BE2C (cell line): Measurements from ENCODE around the gene TNNI2.
"Not testable (repeated sequence)": the region's sequence is repeated elsewhere in the genome, so short reads cannot be mapped to it uniquely, and the experiment has no call there.

Experiments used
- DNase-seq: peaks from one replicate; pipeline ENCODE4 v3.0.0-alpha.2; 2020
- H3K27me3 ChIP-seq: fragments of 250-450 bp; sonication (Bioruptor Pico); 2 replicates; pipeline ENCODE4 v1.5.1; 2020; ENCODE audit warnings: mild to moderate bottlenecking
- H3K36me3 ChIP-seq: fragments of 250-450 bp; sonication (Bioruptor Pico); 2 replicates; pipeline ENCODE4 v1.5.1; 2020; ENCODE audit warnings: mild to moderate bottlenecking
- H3K4me1 ChIP-seq: fragments of 250-450 bp; sonication (Bioruptor Pico); 2 replicates; pipeline ENCODE4 v1.5.1; 2020
- H3K4me3 ChIP-seq: 2 replicates; pipeline ENCODE4 v1.5.1; 2011; ENCODE audit warnings: low read depth, low read length
- H3K9me3 ChIP-seq: fragments of 250-450 bp; sonication (Bioruptor Pico); 2 replicates; pipeline ENCODE4 v1.5.1; 2020
- CTCF ChIP-seq: IDR thresholded peaks from 2 replicates; pipeline ENCODE4 v1.5.1; 2012; ENCODE audit warnings: mild to moderate bottlenecking, low read depth, low read length

The TNNI2 gene

GRCh38 chr11:1882265-1883238, 43.8 kb downstream of the TNNI2 start:
- H3K9me3 ChIP-seq, result no peaks in the 10 kb centered on the region
- H3K4me3 ChIP-seq, result no peak overlapping the region
- peak; percentile 85 for DNase-seq
- H3K36me3 ChIP-seq, result no peaks in the 10 kb centered on the region
- H3K27me3 ChIP-seq, result no peaks in the 10 kb centered on the region
- TF ChIP-seq CTCF, result peak; percentile 73
- H3K4me1 ChIP-seq, result peaks cover 9% of the 10 kb centered on the region

- no peak for TF ChIP-seq CTCF
- Histone ChIP-seq H3K36me3 (no peaks in the 10 kb centered on the region), H3K4me1 (peaks cover 9% of the 10 kb centered on the region), H3K9me3 (no peaks in the 10 kb centered on the region), H3K27me3 (no peaks in the 10 kb centered on the region), H3K4me3 (no peak overlapping the region)
- DNase-seq, result no peak
Observed at GRCh38 chr11:1883346-1884302, 44.8 kb downstream of the TNNI2 start.

- Histone ChIP-seq H3K4me1 (peaks cover 9% of the 10 kb centered on the region), H3K27me3 (no peaks in the 10 kb centered on the region), H3K9me3 (no peaks in the 10 kb centered on the region), H3K36me3 (no peaks in the 10 kb centered on the region), H3K4me3 (no peak overlapping the region)
- no peak for DNase-seq
- TF ChIP-seq CTCF, result no peak
Observed at GRCh38 chr11:1884303-1884700, 45.5 kb downstream of the TNNI2 start.

GRCh38 chr11:1886551-1886950, 47.8 kb downstream of the TNNI2 start:
- not testable (repeated sequence) for H3K9me3 ChIP-seq, H3K36me3 ChIP-seq, H3K4me1 ChIP-seq, H3K27me3 ChIP-seq, DNase-seq, H3K4me3 ChIP-seq

GRCh38 chr11:1887451-1888346, 48.9 kb downstream of the TNNI2 start:
- H3K9me3 ChIP-seq, result no peaks in the 10 kb centered on the region
- no peaks in the 10 kb centered on the region for H3K27me3 ChIP-seq
- no peaks in the 10 kb centered on the region for H3K36me3 ChIP-seq
- no peak overlapping the region for H3K4me3 ChIP-seq
- TF ChIP-seq CTCF, result no peak
- no peak for DNase-seq
- H3K4me1 ChIP-seq, result peaks cover 4% of the 10 kb centered on the region; the same call in 1 of the 2 replicates

- DNase-seq, result no peak
- Histone ChIP-seq H3K9me3 (no peaks in the 10 kb centered on the region), H3K27me3 (no peaks in the 10 kb centered on the region), H3K4me3 (no peak overlapping the region), H3K4me1 (no peaks in the 10 kb centered on the region), H3K36me3 (no peaks in the 10 kb centered on the region)
- no peak for TF ChIP-seq CTCF
Observed at GRCh38 chr11:1888347-1888753, 49.6 kb downstream of the TNNI2 start.
